ENCODE results near the gene ANKRD13B. TPM values are rescaled to one million over a fixed set of nuclear protein-coding genes. Genes with fewer than 3 reads are reported as not detected.

ANKRD13B gene
- total RNA-seq, 1 experiment from 2014 or later: 31.4 TPM

DNA sequence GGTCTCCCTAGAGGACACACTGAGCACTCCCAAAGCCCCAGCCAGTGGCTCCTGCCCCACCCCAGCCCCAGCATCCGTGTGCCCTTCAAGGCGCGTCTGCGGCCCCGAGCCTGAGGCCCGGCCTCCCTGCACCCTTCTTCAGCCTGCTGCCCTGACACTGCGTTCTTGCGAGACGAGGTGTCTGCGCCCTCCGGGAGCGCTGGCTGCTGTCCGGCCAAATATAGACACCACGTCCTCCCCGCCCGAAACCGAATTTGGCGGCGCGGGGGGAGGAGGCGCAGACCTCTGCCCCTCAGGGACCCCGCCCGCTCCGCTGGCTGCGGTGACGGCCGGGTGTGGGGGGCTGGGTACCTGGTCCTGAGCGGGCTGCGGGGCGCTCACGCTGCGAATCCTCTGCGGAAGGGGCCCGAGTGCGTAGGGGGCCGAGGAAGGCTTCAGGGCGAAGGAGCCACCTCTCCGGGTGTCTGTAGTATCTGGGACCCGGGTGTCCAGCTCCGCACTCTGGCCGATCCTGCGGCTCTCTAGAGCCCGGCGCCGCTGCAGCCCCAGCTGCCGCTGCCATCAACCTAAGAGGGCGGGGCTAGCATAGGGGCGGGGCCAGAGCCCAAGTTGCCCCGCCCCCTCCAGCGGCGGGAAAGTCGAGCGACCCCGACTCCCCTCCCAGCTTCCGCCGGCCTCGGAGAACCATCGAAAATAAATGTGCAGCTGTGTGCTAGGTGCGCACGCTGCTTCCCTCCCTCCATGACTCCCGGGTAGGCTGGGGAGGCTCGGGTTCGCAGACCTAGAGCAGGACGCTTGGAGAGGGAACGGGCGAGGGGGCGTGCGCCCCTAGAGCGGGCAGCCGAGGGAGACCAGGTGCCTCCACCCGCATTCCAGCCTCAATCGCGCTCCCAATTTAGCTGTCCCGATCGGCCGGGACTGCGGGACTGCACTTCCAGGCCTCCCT is 29.7 kb downstream of the ANKRD13B start, which contains the start of gene CORO6:
TSS of gene CORO6 (minus strand) at position 576 of the 946 bp plus-strand sequence. CDS start 1,491 bp downstream, outside the sequence.
- ChIA-PET CTCF (interaction anchor here (0.7 to 1.2 kb wide), 2 partner anchors 16 to 30 kb away, joined by 3 read pairs; no protein-coding TSS in a partner anchor), POLR2A (no interaction called here)
- TF ChIP-seq CTCF (IDR thresholded peaks at IDR 0.05) (no peak), TCF7L2 (IDR thresholded peaks at IDR 0.05; ENCODE audit: low read depth, low read length) (no peak), SIN3A (IDR thresholded peaks at IDR 0.05; ENCODE audit: borderline replicate concordance, insufficient read depth, low read depth, low read length) (no peak), POLR2AphosphoS5 (IDR thresholded peaks at IDR 0.05; ENCODE audit: low read depth, low read length) (no peak)
- TF ChIP-seq, protein P1, sequence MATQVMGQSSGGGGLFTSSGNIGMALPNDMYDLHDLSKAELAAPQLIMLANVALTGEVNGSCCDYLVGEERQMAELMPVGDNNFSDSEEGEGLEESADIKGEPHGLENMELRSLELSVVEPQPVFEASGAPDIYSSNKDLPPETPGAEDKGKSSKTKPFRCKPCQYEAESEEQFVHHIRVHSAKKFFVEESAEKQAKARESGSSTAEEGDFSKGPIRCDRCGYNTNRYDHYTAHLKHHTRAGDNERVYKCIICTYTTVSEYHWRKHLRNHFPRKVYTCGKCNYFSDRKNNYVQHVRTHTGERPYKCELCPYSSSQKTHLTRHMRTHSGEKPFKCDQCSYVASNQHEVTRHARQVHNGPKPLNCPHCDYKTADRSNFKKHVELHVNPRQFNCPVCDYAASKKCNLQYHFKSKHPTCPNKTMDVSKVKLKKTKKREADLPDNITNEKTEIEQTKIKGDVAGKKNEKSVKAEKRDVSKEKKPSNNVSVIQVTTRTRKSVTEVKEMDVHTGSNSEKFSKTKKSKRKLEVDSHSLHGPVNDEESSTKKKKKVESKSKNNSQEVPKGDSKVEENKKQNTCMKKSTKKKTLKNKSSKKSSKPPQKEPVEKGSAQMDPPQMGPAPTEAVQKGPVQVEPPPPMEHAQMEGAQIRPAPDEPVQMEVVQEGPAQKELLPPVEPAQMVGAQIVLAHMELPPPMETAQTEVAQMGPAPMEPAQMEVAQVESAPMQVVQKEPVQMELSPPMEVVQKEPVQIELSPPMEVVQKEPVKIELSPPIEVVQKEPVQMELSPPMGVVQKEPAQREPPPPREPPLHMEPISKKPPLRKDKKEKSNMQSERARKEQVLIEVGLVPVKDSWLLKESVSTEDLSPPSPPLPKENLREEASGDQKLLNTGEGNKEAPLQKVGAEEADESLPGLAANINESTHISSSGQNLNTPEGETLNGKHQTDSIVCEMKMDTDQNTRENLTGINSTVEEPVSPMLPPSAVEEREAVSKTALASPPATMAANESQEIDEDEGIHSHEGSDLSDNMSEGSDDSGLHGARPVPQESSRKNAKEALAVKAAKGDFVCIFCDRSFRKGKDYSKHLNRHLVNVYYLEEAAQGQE (IDR thresholded peaks at IDR 0.05; ENCODE audit: insufficient read depth in 1 of 2, low read depth in 2 of 2, low read length in 1 of 2): no peak
- in situ Hi-C loops (cut with HindIII; ENCODE audit: low pct_unique_long_range_greater_than_20kb, low sequenced_read_pairs) (no loop called here), intact Hi-C loops (cut with micrococcal nuclease; ENCODE audit: unreplicated experiment) (no loop called here)
- Histone ChIP-seq H3K27ac (ENCODE audit: low read length) (peak within 1 kb of the TSS; percentile 39; the same call in 1 of the 2 replicates), H3K4me1 (ENCODE audit: control insufficient read depth, insufficient read depth, low read length) (peaks cover 23% of the 10 kb centered on the region), H3K4me3 (ENCODE audit: low read depth in 2 of 2, low read length in 2 of 2) (peak within 1 kb of the TSS; percentile 70 to 72), H3K9me3 (ENCODE audit: control insufficient read depth, insufficient read depth, low read depth, low read length) (no peaks in the 10 kb centered on the region), H3K27me3 (ENCODE audit: control insufficient read depth, insufficient read depth, low read length) (no peaks in the 10 kb centered on the region), H3K36me3 (ENCODE audit: control insufficient read depth, insufficient read depth, low read length) (no peaks in the 10 kb centered on the region)
- BruUV-seq (replicated peaks): no TSS peak
- ATAC-seq (peak; percentile 76), DNase-seq (ENCODE audit: low read depth, low spot score) (no peak)

- in situ Hi-C loops (cut with HindIII; ENCODE audit: low pct_unique_long_range_greater_than_20kb, low sequenced_read_pairs): no loop called here
- H3K27ac ChIP-seq (ENCODE audit: low read length): peak overlapping the region; percentile 39; the same call in 1 of the 2 replicates
- TF ChIP-seq POLR2AphosphoS5 (IDR thresholded peaks at IDR 0.05; ENCODE audit: low read depth, low read length) (no peak), TCF7L2 (IDR thresholded peaks at IDR 0.05; ENCODE audit: low read depth, low read length) (no peak), CTCF (IDR thresholded peaks at IDR 0.05) (no peak)
- no peaks in the 10 kb centered on the region for H3K9me3 ChIP-seq (ENCODE audit: control insufficient read depth, insufficient read depth, low read depth, low read length)
- ChIA-PET POLR2A (no interaction called here), CTCF (interaction anchor here (0.7 kb wide), 1 partner anchor 31 kb away, joined by 3 read pairs; no protein-coding TSS in a partner anchor)
- H3K27me3 ChIP-seq (ENCODE audit: control insufficient read depth, insufficient read depth, low read length): no peaks in the 10 kb centered on the region
- ATAC-seq: peak; percentile 34
- no TSS peak for BruUV-seq (replicated peaks)
- peaks cover 17% of the 10 kb centered on the region for H3K4me1 ChIP-seq (ENCODE audit: control insufficient read depth, insufficient read depth, low read length)
- no peaks in the 10 kb centered on the region for H3K36me3 ChIP-seq (ENCODE audit: control insufficient read depth, insufficient read depth, low read length)
- DNase-seq (ENCODE audit: low read depth, low spot score): no peak
- intact Hi-C loops (cut with micrococcal nuclease; ENCODE audit: unreplicated experiment): no loop called here
- H3K4me3 ChIP-seq (ENCODE audit: low read depth in 2 of 2, low read length in 2 of 2): peak overlapping the region; percentile 70 to 72
Observed at GRCh38 chr17:29623283-29623647, 30.3 kb downstream of the ANKRD13B start.
